ENCODE data around the gene FKRP. TPM values are rescaled to one million over a fixed set of nuclear protein-coding genes. Genes with fewer than 3 reads are reported as not detected.

The FKRP gene
- total RNA-seq, 1 experiment from 2014 or later: 18.4 TPM

DNA sequence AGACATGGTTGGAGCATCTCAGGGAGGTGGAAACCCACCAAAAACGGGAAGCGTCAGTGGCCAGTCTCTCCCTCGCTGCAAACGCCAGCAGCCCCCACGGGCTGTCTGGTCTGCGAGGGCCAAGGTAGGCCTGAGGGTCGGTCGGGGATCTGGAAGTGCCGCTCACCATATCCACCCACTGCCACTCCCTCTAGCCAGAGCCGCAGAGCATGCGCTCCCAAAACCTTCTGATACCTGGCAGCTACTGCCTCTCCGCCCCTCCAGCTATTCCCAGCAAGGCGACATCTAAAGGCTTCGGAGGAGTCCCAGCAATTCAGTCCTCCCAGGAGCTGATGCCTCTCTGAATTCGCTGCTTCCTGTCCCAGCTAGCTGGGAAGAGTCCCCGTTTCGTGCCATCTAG lies 4.4 kb upstream of the FKRP start:
- Histone ChIP-seq H3K36me3 (ENCODE audit: insufficient read depth, low read length) (peaks cover 7% of the 10 kb centered on the region), H3K79me2 (ENCODE audit: low read length) (peaks cover 96% of the 10 kb centered on the region), H3K27ac (ENCODE audit: low read length) (no peak overlapping the region), H3K27me3 (ENCODE audit: low read length) (no peaks in the 10 kb centered on the region), H3K4me3 (ENCODE audit: low read length) (no peak overlapping the region), H3K9ac (ENCODE audit: low read length) (no peak overlapping the region), H3K9me2 (replicated peaks; ENCODE audit: insufficient read depth, low read length) (no peaks in the 10 kb centered on the region), H3K4me1 (ENCODE audit: low read length) (peaks cover 18% of the 10 kb centered on the region), H2AFZ (ENCODE audit: low read length) (no peak overlapping the region), H4K20me1 (ENCODE audit: insufficient read depth, low read depth, low read length) (peaks cover 70% of the 10 kb centered on the region), H3K4me2 (ENCODE audit: low read depth, low read length, poor library complexity, severe bottlenecking) (no peak overlapping the region), H3K9me3 (ENCODE audit: low read length) (no peaks in the 10 kb centered on the region)
- DNase-seq: no peak

DNA sequence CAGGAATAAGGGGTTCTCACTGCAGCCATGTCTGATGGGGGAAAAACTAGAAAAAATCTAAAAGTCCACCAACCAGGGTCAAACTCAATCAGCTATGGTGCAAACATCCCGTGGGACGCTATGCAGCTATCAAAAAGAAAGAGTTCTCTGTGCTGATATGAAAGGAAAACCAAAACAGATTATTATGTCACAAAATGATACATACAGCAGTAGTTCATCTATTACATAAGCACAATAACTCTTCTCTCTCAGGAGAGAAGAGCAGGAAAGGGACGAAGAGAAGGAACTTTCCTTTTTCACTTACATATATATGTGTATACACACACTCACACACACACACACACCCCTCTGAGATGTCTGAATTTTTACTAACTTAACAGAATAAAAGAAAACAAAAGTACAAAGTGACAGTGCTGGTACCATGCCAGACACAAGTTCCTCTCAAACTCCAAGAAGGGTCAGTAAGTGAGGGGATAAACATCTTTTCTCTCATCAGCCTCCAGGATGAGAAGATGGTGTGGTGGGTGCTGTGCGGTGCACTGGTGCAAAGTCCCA lies 2.9 kb upstream of the FKRP start:
- no peak overlapping the region for H3K27ac ChIP-seq (ENCODE audit: low read length)
- no peaks in the 10 kb centered on the region for H3K27me3 ChIP-seq (ENCODE audit: low read length)
- peaks cover 63% of the 10 kb centered on the region for H4K20me1 ChIP-seq (ENCODE audit: insufficient read depth, low read depth, low read length)
- no peaks in the 10 kb centered on the region for H3K9me3 ChIP-seq (ENCODE audit: low read length)
- no peak overlapping the region for H3K9ac ChIP-seq (ENCODE audit: low read length)
- peaks cover 7% of the 10 kb centered on the region for H3K36me3 ChIP-seq (ENCODE audit: insufficient read depth, low read length)
- peaks cover 94% of the 10 kb centered on the region for H3K79me2 ChIP-seq (ENCODE audit: low read length)
- DNase-seq: no peak
- peaks cover 31% of the 10 kb centered on the region for H3K4me1 ChIP-seq (ENCODE audit: low read length)
- H3K4me2 ChIP-seq (ENCODE audit: low read depth, low read length, poor library complexity, severe bottlenecking): no peak overlapping the region
- H3K9me2 ChIP-seq (replicated peaks; ENCODE audit: insufficient read depth, low read length): no peaks in the 10 kb centered on the region
- H3K4me3 ChIP-seq (ENCODE audit: low read length): no peak overlapping the region
- no peak overlapping the region for H2AFZ ChIP-seq (ENCODE audit: low read length)

DNA sequence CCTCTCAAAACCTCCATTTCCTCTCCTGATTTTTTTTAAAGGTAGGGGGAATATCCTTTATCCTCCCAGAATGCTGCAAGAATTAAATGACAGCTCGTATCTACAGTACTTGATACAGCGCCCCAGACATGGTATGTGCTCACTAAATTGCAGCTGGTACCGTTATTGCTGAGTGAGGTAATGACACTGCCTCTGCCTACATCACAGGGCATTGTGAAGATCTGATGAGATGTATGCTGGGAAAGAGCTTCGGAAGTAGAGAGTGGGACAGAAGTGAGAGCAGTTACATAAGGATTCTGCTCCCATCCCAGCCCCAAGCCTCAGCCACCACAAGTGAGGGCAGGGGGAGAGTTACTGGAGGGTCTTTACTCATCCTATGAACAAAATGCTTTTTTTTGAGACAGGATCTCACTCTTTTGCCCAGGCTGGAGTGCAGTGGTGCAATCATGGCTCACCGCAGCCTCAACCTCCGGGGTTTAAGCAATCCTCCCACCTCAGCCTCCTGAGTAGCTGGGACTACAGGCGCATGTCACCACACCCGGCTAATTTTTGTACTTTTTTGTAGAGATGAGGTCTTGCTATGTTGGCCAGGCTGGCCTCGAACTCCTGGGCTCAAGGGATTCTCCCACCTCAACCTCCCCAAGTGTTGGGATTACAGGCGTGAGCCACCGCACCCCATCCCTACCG lies 1.7 kb upstream of the FKRP start:
- Histone ChIP-seq H3K27me3 (ENCODE audit: low read length) (no peaks in the 10 kb centered on the region), H3K9ac (ENCODE audit: low read length) (peak overlapping the region; percentile 95), H3K79me2 (ENCODE audit: low read length) (peaks cover 83% of the 10 kb centered on the region), H3K27ac (ENCODE audit: low read length) (no peak overlapping the region), H4K20me1 (ENCODE audit: insufficient read depth, low read depth, low read length) (peaks cover 55% of the 10 kb centered on the region), H2AFZ (ENCODE audit: low read length) (no peak overlapping the region), H3K36me3 (ENCODE audit: insufficient read depth, low read length) (peaks cover 5% of the 10 kb centered on the region), H3K4me2 (ENCODE audit: low read depth, low read length, poor library complexity, severe bottlenecking) (peak overlapping the region; percentile 84), H3K9me2 (replicated peaks; ENCODE audit: insufficient read depth, low read length) (no peaks in the 10 kb centered on the region), H3K9me3 (ENCODE audit: low read length) (no peaks in the 10 kb centered on the region), H3K4me3 (ENCODE audit: low read length) (peak overlapping the region; percentile 98), H3K4me1 (ENCODE audit: low read length) (peaks cover 31% of the 10 kb centered on the region)
- no peak for DNase-seq

DNA sequence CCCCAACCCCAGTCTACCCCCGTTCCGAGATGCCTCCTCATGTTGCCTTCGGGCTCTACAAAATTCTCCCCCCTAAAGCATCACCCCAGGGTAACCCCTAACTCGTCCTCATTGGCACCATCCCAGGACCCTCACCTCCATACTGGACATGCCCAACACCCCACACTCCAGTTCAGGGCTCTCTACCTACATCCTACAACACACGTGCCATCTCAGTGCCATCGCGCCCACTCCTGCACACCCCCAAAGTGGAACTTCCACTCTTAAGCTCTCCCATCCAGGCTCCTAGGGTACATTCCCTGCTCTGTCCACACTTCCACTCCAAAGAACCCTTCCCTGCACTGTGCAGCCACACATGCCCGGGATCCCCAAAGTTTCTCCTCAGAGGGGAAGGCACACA lies 827 bp upstream of the FKRP start:
- Histone ChIP-seq H3K79me2 (ENCODE audit: low read length) (peaks cover 74% of the 10 kb centered on the region), H4K20me1 (ENCODE audit: insufficient read depth, low read depth, low read length) (peaks cover 49% of the 10 kb centered on the region), H3K9me2 (replicated peaks; ENCODE audit: insufficient read depth, low read length) (no peaks in the 10 kb centered on the region), H2AFZ (ENCODE audit: low read length) (no peak overlapping the region), H3K36me3 (ENCODE audit: insufficient read depth, low read length) (peaks cover 5% of the 10 kb centered on the region), H3K9me3 (ENCODE audit: low read length) (no peaks in the 10 kb centered on the region), H3K4me3 (ENCODE audit: low read length) (peak overlapping the region; percentile 98), H3K27me3 (ENCODE audit: low read length) (no peaks in the 10 kb centered on the region), H3K4me2 (ENCODE audit: low read depth, low read length, poor library complexity, severe bottlenecking) (peak overlapping the region; percentile 84), H3K9ac (ENCODE audit: low read length) (peak overlapping the region; percentile 95), H3K27ac (ENCODE audit: low read length) (peak overlapping the region; percentile 67), H3K4me1 (ENCODE audit: low read length) (peaks cover 31% of the 10 kb centered on the region)
- DNase-seq: no peak

DNA sequence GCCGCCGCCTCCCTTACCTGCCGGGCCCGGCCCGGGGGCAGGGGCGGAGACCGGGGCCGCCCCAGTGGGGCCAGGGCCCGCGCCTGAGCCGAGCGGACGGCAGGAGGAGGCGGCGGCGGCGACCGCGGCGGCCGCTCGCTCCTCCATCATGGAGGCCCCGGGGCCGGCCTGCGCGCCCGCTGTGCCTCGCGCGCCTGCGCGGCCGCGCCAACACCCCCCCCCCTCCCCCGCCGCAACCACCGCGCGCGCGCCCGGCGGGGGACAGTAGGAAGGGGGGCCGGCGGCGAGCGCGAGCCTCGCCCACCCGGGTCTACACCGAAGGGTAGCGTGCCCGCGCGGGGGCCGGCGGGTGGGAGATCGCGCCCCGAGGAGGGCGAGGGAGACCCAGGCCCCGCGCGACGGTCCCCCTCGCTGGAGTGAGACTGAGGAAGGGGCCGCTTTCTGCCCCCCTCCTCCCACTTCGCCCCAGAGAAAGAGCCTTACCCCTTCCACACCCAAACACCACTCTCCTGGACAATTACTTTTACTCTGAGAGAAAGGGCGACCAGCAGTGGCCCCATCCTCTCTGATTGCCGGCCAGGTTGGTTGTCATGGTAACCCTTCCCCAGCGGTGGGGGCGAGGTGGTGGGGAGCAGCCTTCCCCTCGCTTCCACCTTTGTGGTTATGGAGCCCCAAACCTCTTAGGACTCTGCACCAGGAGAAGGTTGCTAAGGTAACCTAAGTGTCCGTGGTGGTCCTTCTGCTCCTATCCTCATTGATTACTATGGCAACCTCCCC lies 612 bp downstream of the FKRP start, which contains the start of gene STRN4:
STRN4 (minus strand) TSS at position 170 of the 777 bp plus-strand sequence; CDS start at position 150, 20 bp downstream.
- Histone ChIP-seq H3K4me1 (ENCODE audit: low read length) (peaks cover 31% of the 10 kb centered on the region), H4K20me1 (ENCODE audit: insufficient read depth, low read depth, low read length) (peaks cover 36% of the 10 kb centered on the region), H3K9me3 (ENCODE audit: low read length) (no peaks in the 10 kb centered on the region), H2AFZ (ENCODE audit: low read length) (peak within 1 kb of the TSS; percentile 83; the same call in 1 of the 2 replicates), H3K27ac (ENCODE audit: low read length) (peak within 1 kb of the TSS; percentile 67), H3K4me2 (ENCODE audit: low read depth, low read length, poor library complexity, severe bottlenecking) (peak within 1 kb of the TSS; percentile 96), H3K4me3 (ENCODE audit: low read length) (peak within 1 kb of the TSS; percentile 98), H3K9ac (ENCODE audit: low read length) (peak within 1 kb of the TSS; percentile 95), H3K36me3 (ENCODE audit: insufficient read depth, low read length) (peaks cover 5% of the 10 kb centered on the region), H3K79me2 (ENCODE audit: low read length) (peaks cover 59% of the 10 kb centered on the region), H3K9me2 (replicated peaks; ENCODE audit: insufficient read depth, low read length) (no peaks in the 10 kb centered on the region), H3K27me3 (ENCODE audit: low read length) (no peaks in the 10 kb centered on the region)
- peak; percentile 87 for DNase-seq

DNA sequence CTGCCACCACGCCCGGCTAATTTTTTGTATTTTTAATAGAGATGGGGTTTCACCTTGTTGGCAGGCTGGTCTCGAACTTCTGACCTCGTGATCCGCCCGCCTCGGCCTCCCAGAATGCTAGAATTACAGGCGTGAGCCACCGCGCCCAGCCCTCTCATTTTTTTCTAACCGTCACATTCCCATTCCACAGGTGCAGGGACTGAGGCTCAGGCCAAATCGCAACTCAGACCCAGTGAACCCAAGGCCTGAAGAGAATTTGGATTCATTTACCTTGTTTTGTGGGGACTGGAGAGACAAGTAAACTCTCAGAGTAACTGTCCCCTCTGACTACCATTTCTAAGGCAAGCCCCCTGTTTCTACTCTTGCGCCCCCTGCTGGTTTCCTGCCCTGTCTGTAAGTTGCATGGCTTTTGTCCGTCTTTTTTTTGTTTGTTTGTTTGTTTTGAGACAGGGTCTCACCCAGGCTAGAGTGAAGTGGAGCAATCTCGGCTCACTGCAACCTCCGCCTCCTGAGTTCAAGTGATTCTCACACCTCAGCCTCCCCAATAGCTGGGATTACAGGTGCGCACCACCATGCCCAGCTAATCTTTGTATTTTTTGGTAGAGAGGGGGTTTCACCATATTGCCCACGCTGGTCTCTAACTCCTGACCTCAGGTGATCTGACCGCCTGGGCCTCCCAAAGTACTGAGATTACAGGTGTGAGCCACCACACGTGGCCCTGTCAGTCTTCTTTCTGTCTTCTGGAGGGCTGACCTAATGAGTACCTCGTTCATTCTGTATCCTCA lies 2.7 kb downstream of the FKRP start:
- Histone ChIP-seq H3K79me2 (ENCODE audit: low read length) (peaks cover 39% of the 10 kb centered on the region), H3K4me1 (ENCODE audit: low read length) (peaks cover 29% of the 10 kb centered on the region), H3K27me3 (ENCODE audit: low read length) (no peaks in the 10 kb centered on the region), H2AFZ (ENCODE audit: low read length) (no peak overlapping the region), H4K20me1 (ENCODE audit: insufficient read depth, low read depth, low read length) (peaks cover 19% of the 10 kb centered on the region), H3K9ac (ENCODE audit: low read length) (no peak overlapping the region), H3K9me3 (ENCODE audit: low read length) (no peaks in the 10 kb centered on the region), H3K9me2 (replicated peaks; ENCODE audit: insufficient read depth, low read length) (no peaks in the 10 kb centered on the region), H3K36me3 (ENCODE audit: insufficient read depth, low read length) (0 out of 2 replicates have a peak, but pooled peaks cover 4% of the 10 kb centered on the region), H3K4me2 (ENCODE audit: low read depth, low read length, poor library complexity, severe bottlenecking) (no peak overlapping the region), H3K27ac (ENCODE audit: low read length) (no peak overlapping the region), H3K4me3 (ENCODE audit: low read length) (no peak overlapping the region)
- peak; percentile 88 for DNase-seq

DNA sequence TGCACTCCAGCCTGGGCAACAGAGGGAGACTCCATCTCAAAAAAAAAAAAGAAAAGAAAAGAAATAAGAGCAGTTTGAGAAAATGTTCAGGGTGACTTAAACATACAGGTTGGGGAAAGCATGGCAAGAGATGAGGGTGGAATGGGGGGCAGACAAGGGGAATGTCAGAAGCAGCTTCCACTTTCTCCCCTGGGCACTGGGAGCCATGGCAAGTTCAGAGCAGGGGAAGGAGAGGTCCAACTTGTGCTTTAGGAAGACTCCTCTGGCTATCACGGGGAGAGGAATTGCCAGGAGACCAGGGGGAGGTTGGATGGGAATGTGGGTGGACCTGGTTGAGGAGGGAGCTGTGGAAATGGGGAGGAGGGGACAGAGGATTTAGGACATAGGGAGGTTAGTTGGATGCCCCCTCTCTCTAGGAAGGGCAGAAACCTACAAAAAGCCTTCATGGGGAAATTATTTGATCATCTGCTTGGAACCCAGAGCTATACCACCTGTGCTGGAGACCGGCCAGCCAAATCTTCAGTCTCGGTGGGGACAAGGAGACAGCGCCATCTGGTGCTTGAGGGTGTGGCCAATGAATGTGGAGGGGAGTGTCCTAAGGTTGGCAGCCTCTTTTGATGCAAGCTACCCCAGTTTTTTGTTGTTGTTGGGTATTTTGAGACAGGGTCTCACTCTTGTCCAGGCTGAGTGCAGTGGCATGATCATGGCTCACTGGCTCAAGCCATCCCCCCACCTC lies 7.7 kb downstream of the FKRP start:
- DNase-seq: peak; percentile 92
- no peak overlapping the region for H3K4me2 ChIP-seq (ENCODE audit: low read depth, low read length, poor library complexity, severe bottlenecking)

More for the DNA sequence above, 7.7 kb downstream of the FKRP start:
- H3K36me3 ChIP-seq (ENCODE audit: insufficient read depth, low read length): 0 out of 2 replicates have a peak, but pooled peaks cover 4% of the 10 kb centered on the region
- no peaks in the 10 kb centered on the region for H3K9me3 ChIP-seq (ENCODE audit: low read length)
- H3K9me2 ChIP-seq (replicated peaks; ENCODE audit: insufficient read depth, low read length): no peaks in the 10 kb centered on the region
- peaks cover 4% of the 10 kb centered on the region for H3K4me1 ChIP-seq (ENCODE audit: low read length)
- H3K27ac ChIP-seq (ENCODE audit: low read length): no peak overlapping the region
- no peaks in the 10 kb centered on the region for H3K79me2 ChIP-seq (ENCODE audit: low read length)
- no peaks in the 10 kb centered on the region for H4K20me1 ChIP-seq (ENCODE audit: insufficient read depth, low read depth, low read length)
- no peak overlapping the region for H2AFZ ChIP-seq (ENCODE audit: low read length)
- H3K9ac ChIP-seq (ENCODE audit: low read length): no peak overlapping the region
- H3K4me3 ChIP-seq (ENCODE audit: low read length): no peak overlapping the region
- H3K27me3 ChIP-seq (ENCODE audit: low read length): no peaks in the 10 kb centered on the region

All from Karpas-422 (cell line).